ENCODE results near the gene SLC26A11.

GRCh38 chr17:80245566-80246265, 25.5 kb downstream of the SLC26A11 start:
- TF ChIP-seq, protein P1, sequence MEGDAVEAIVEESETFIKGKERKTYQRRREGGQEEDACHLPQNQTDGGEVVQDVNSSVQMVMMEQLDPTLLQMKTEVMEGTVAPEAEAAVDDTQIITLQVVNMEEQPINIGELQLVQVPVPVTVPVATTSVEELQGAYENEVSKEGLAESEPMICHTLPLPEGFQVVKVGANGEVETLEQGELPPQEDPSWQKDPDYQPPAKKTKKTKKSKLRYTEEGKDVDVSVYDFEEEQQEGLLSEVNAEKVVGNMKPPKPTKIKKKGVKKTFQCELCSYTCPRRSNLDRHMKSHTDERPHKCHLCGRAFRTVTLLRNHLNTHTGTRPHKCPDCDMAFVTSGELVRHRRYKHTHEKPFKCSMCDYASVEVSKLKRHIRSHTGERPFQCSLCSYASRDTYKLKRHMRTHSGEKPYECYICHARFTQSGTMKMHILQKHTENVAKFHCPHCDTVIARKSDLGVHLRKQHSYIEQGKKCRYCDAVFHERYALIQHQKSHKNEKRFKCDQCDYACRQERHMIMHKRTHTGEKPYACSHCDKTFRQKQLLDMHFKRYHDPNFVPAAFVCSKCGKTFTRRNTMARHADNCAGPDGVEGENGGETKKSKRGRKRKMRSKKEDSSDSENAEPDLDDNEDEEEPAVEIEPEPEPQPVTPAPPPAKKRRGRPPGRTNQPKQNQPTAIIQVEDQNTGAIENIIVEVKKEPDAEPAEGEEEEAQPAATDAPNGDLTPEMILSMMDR (IDR thresholded peaks at IDR 0.05 in 4 of 5, conservative IDR thresholded peaks at IDR 0.05 in 1 of 5), result no peak
- no peak for TF ChIP-seq POLR2A (IDR thresholded peaks at IDR 0.05)

Measured in gastrocnemius medialis (tissue), 4 donors.